Measurements from ENCODE around the gene SLC35A5.

DNA sequence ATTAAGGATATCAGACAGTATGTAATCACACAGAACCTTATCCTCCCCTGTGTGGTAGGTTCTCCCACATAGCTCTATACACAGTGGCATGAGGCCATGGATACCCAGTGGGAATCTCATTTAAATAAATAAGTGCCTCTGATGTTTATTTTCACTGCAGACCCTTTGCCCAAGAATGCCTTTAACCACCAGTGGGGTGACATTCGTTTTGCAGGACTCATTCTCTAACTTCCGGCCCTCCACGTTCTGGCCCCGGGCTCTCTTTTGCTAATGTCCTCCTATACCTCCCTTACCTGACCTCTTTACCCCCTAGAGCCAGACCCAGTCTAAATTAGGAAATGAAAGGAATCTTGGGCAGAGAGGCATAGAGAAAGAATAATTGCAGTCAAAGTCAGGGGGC, 70.8 kb downstream of the SLC35A5 start:
- no peak for TF ChIP-seq ERF (CRISPR knock-in tag; IDR thresholded peaks at IDR 0.05)
- TF ChIP-seq GABPA (IDR thresholded peaks at IDR 0.05; ENCODE audit: low read depth, low read length), result no peak
- TF ChIP-seq GABPA (CRISPR knock-in tag; IDR thresholded peaks at IDR 0.05; ENCODE audit: low read depth), result no peak
- no peak for TF ChIP-seq ARHGAP35 (CRISPR knock-in tag; IDR thresholded peaks at IDR 0.05; ENCODE audit: borderline replicate concordance)
- TF ChIP-seq SAP130 (CRISPR knock-in tag; IDR thresholded peaks at IDR 0.05; ENCODE audit: low read depth), result no peak
- TF ChIP-seq RAD21 (CRISPR knock-in tag; IDR thresholded peaks at IDR 0.05), result no peak
- TF ChIP-seq, protein P1, sequence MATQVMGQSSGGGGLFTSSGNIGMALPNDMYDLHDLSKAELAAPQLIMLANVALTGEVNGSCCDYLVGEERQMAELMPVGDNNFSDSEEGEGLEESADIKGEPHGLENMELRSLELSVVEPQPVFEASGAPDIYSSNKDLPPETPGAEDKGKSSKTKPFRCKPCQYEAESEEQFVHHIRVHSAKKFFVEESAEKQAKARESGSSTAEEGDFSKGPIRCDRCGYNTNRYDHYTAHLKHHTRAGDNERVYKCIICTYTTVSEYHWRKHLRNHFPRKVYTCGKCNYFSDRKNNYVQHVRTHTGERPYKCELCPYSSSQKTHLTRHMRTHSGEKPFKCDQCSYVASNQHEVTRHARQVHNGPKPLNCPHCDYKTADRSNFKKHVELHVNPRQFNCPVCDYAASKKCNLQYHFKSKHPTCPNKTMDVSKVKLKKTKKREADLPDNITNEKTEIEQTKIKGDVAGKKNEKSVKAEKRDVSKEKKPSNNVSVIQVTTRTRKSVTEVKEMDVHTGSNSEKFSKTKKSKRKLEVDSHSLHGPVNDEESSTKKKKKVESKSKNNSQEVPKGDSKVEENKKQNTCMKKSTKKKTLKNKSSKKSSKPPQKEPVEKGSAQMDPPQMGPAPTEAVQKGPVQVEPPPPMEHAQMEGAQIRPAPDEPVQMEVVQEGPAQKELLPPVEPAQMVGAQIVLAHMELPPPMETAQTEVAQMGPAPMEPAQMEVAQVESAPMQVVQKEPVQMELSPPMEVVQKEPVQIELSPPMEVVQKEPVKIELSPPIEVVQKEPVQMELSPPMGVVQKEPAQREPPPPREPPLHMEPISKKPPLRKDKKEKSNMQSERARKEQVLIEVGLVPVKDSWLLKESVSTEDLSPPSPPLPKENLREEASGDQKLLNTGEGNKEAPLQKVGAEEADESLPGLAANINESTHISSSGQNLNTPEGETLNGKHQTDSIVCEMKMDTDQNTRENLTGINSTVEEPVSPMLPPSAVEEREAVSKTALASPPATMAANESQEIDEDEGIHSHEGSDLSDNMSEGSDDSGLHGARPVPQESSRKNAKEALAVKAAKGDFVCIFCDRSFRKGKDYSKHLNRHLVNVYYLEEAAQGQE (IDR thresholded peaks at IDR 0.05; ENCODE audit: borderline replicate concordance in 1 of 2, low read depth in 1 of 2, low read length in 2 of 2), result no peak
- no peak for TF ChIP-seq TBP (CRISPR knock-in tag; IDR thresholded peaks at IDR 0.05)
- no peak for TF ChIP-seq ZNF766 (CRISPR knock-in tag; IDR thresholded peaks at IDR 0.05; ENCODE audit: borderline replicate concordance)
- TF ChIP-seq EZH2 (conservative IDR thresholded peaks at IDR 0.05; ENCODE audit: low read depth, low read length), result no peak
- TF ChIP-seq HNRNPK (IDR thresholded peaks at IDR 0.05; ENCODE audit: low read depth, low read length, poor library complexity, severe bottlenecking), result no peak
- TF ChIP-seq KLF16 (CRISPR knock-in tag; IDR thresholded peaks at IDR 0.05), result no peak
- TF ChIP-seq POLR2AphosphoS5 (IDR thresholded peaks at IDR 0.05; ENCODE audit: low read depth, low read length), result no peak
- TF ChIP-seq NCOA5 (CRISPR knock-in tag; IDR thresholded peaks at IDR 0.05), result no peak

Data from HepG2 (cell line).